ENCODE data around the gene ELOVL6. TPM values are rescaled to one million over a fixed set of nuclear protein-coding genes. Genes with fewer than 3 reads are reported as not detected.

ELOVL6 gene
- total and polyA plus RNA-seq, 10 of the 15 experiments (the other 5 are each of a cell fraction or from before 2014, with no cell fraction given): 3.9 to 33.5 (median 8.1) TPM

- TF ChIP-seq, protein P1, sequence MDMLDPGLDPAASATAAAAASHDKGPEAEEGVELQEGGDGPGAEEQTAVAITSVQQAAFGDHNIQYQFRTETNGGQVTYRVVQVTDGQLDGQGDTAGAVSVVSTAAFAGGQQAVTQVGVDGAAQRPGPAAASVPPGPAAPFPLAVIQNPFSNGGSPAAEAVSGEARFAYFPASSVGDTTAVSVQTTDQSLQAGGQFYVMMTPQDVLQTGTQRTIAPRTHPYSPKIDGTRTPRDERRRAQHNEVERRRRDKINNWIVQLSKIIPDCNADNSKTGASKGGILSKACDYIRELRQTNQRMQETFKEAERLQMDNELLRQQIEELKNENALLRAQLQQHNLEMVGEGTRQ (IDR thresholded peaks at IDR 0.05; ENCODE audit: borderline replicate concordance, low read depth, low read length): no peak
These were observed 187.6 kb downstream of the ELOVL6 start (continued) for GRCh38 chr4:110010797-110011196.

GRCh38 chr4:110009550-110009949, 188.9 kb downstream of the ELOVL6 start:
- H3K79me2 ChIP-seq (ENCODE audit: control insufficient read depth, insufficient read depth, low read length): no peaks in the 10 kb centered on the region
- H3K27me3 ChIP-seq (replicated peaks in 1 of 2; ENCODE audit: control insufficient read depth in 2 of 2, insufficient read depth in 2 of 2, low read length in 1 of 2): no peaks in the 10 kb centered on the region
- ATAC-seq (no peak), DNase-seq (ENCODE audit: low read depth, low spot score) (no peak), FAIRE-seq (no peak)
- H3K4me1 ChIP-seq (ENCODE audit: control insufficient read depth, insufficient read depth, low read length): peaks cover 4% of the 10 kb centered on the region; the same call in 1 of the 2 replicates
- no peak overlapping the region for H3K27ac ChIP-seq (ENCODE audit: control insufficient read depth, insufficient read depth)
- no peak for TF ChIP-seq POU2F2 (IDR thresholded peaks at IDR 0.05; ENCODE audit: borderline replicate concordance, low read depth, low read length)
- no peak for TF ChIP-seq LARP7 (IDR thresholded peaks at IDR 0.05)
- no peak for TF ChIP-seq CBFB (IDR thresholded peaks at IDR 0.05; ENCODE audit: low read depth)
- TF ChIP-seq FOXM1 (IDR thresholded peaks at IDR 0.05; ENCODE audit: low read depth, low read length): no peak
- no peak for TF ChIP-seq STAT3 (IDR thresholded peaks at IDR 0.05; ENCODE audit: low read depth, low read length)
- TF ChIP-seq, protein P2, sequence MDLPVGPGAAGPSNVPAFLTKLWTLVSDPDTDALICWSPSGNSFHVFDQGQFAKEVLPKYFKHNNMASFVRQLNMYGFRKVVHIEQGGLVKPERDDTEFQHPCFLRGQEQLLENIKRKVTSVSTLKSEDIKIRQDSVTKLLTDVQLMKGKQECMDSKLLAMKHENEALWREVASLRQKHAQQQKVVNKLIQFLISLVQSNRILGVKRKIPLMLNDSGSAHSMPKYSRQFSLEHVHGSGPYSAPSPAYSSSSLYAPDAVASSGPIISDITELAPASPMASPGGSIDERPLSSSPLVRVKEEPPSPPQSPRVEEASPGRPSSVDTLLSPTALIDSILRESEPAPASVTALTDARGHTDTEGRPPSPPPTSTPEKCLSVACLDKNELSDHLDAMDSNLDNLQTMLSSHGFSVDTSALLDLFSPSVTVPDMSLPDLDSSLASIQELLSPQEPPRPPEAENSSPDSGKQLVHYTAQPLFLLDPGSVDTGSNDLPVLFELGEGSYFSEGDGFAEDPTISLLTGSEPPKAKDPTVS (IDR thresholded peaks at IDR 0.05; ENCODE audit: low read depth, low read length): no peak
- TF ChIP-seq, protein P1 (IDR thresholded peaks at IDR 0.05; ENCODE audit: borderline replicate concordance, low read depth, low read length): no peak
- TF ChIP-seq ATF7 (IDR thresholded peaks at IDR 0.05; ENCODE audit: low read depth): no peak
- no peak for TF ChIP-seq NRF1 (conservative IDR thresholded peaks at IDR 0.05; ENCODE audit: low read depth, low read length)
- TF ChIP-seq MTA3 (IDR thresholded peaks at IDR 0.05; ENCODE audit: borderline replicate concordance, low read length): no peak
- TF ChIP-seq GABPA (IDR thresholded peaks at IDR 0.05; ENCODE audit: low read depth): no peak
- no peak for TF ChIP-seq ATF3 (IDR thresholded peaks at IDR 0.05; ENCODE audit: borderline replicate concordance, extremely low read depth, low read depth, low read length)
- TF ChIP-seq, protein P3, sequence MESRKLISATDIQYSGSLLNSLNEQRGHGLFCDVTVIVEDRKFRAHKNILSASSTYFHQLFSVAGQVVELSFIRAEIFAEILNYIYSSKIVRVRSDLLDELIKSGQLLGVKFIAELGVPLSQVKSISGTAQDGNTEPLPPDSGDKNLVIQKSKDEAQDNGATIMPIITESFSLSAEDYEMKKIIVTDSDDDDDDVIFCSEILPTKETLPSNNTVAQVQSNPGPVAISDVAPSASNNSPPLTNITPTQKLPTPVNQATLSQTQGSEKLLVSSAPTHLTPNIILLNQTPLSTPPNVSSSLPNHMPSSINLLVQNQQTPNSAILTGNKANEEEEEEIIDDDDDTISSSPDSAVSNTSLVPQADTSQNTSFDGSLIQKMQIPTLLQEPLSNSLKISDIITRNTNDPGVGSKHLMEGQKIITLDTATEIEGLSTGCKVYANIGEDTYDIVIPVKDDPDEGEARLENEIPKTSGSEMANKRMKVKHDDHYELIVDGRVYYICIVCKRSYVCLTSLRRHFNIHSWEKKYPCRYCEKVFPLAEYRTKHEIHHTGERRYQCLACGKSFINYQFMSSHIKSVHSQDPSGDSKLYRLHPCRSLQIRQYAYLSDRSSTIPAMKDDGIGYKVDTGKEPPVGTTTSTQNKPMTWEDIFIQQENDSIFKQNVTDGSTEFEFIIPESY (IDR thresholded peaks at IDR 0.05): no peak
- TF ChIP-seq SMAD5 (IDR thresholded peaks at IDR 0.05; ENCODE audit: low read depth): no peak
- H3K9ac ChIP-seq (ENCODE audit: control insufficient read depth, insufficient read depth, low read length): no peak overlapping the region
- POLR2A ChIA-PET: interaction anchor here (1.0 kb wide), 1 partner anchor 25 kb away, joined by 3 read pairs; no protein-coding TSS in a partner anchor
- no peaks in the 10 kb centered on the region for H4K20me1 ChIP-seq (ENCODE audit: control insufficient read depth, insufficient read depth)
- H2AFZ ChIP-seq (ENCODE audit: control insufficient read depth, low read depth, low read length): no peak overlapping the region
- SMC1A ChIA-PET (ENCODE audit: uncharacterized antibody, unreplicated experiment): interaction anchor here (0.6 to 6.6 kb wide), 13 partner anchors 10 to 511 kb away, joined by 3 to 56 read pairs (median 4); no protein-coding TSS in a partner anchor
- in situ Hi-C loops (cut with MboI): loop anchor here (10.0 to 25.0 kb wide), 2 partner anchors 305 to 1278 kb away; no protein-coding TSS in a partner anchor
- BruUV-seq (replicated peaks): no TSS peak
- no peak overlapping the region for H3K4me2 ChIP-seq (ENCODE audit: control insufficient read depth, insufficient read depth)
- H3K36me3 ChIP-seq (ENCODE audit: control insufficient read depth in 2 of 2, insufficient read depth in 2 of 2, low read length in 1 of 2): no peaks in the 10 kb centered on the region
- H3K9me3 ChIP-seq (replicated peaks; ENCODE audit: control insufficient read depth, insufficient read depth, low read length): no peaks in the 10 kb centered on the region
- RAD21 ChIA-PET (ENCODE audit: unreplicated experiment): interaction anchor here (1.1 to 1.4 kb wide), 2 partner anchors 10 to 499 kb away, joined by 4 read pairs; no protein-coding TSS in a partner anchor
- CTCF ChIA-PET: interaction anchor here (1.1 to 22.1 kb wide), 5 partner anchors 11 to 504 kb away, joined by 3 to 812 read pairs (median 12); no protein-coding TSS in a partner anchor
- intact Hi-C loops (cut with micrococcal nuclease; ENCODE audit: unreplicated experiment): loop anchor here (5.0 kb wide), 1 partner anchor 188 kb away; the partner anchor contains the start of gene ELOVL6
- WGBS (ENCODE audit: insufficient coverage, insufficient replicate concordance, low lambda C conversion rate, missing lambda C conversion rate): 95% methylated on average over 2 of the region's 2 CpGs
- no peak overlapping the region for H3K4me3 ChIP-seq
